Glutamatergic neuron (in vitro differentiated cells): ENCODE results near the gene OR2M2. TPM values are rescaled to one million over a fixed set of nuclear protein-coding genes. Genes with fewer than 3 reads are reported as not detected.

Experiments
- DNase-seq: peaks from one replicate; pipeline ENCODE4 v3.0.0; 2022
- H3K27ac Mint-ChIP-seq: one replicate; pipeline ENCODE4 v1.8.0; 2020; ENCODE audit warnings: mild to moderate bottlenecking, mixed read lengths, inconsistent platforms; ENCODE audit not compliant: unreplicated experiment
- H3K27me3 Mint-ChIP-seq: one replicate; pipeline ENCODE4 v1.8.0; 2020; ENCODE audit warnings: mild to moderate bottlenecking, moderate library complexity, mixed read lengths, inconsistent platforms; ENCODE audit not compliant: unreplicated experiment
- H3K36me3 Mint-ChIP-seq: one replicate; pipeline ENCODE4 v1.8.0; 2020; ENCODE audit warnings: mild to moderate bottlenecking, mixed read lengths, inconsistent platforms; ENCODE audit not compliant: unreplicated experiment
- H3K4me1 Mint-ChIP-seq: one replicate; pipeline ENCODE4 v1.8.0; 2020; ENCODE audit warnings: mild to moderate bottlenecking, low read depth, mixed read lengths, inconsistent platforms; ENCODE audit not compliant: unreplicated experiment
- H3K4me3 Mint-ChIP-seq: one replicate; pipeline ENCODE4 v1.8.0; 2020; ENCODE audit warnings: mild to moderate bottlenecking, mixed read lengths, inconsistent platforms; ENCODE audit not compliant: unreplicated experiment
- H3K9me3 Mint-ChIP-seq: one replicate; pipeline ENCODE4 v1.8.0; 2020; ENCODE audit warnings: mild to moderate bottlenecking, moderate library complexity, mixed read lengths, inconsistent platforms; ENCODE audit not compliant: unreplicated experiment
- CTCF ChIP-seq: fragments of 200-600 bp; sonication (generic); IDR thresholded peaks from one replicate; pipeline ENCODE4 v1.5.0; 2021; ENCODE audit not compliant: partially characterized antibody, unreplicated experiment
- total RNA-seq: library from RNA; stranded (reverse); fragmentation: NEBNext Ultra II Directional; extraction: Animal tissue kit (Norgen Biotek cat#: 25700); gene quantifications from one replicate; pipeline ENCODE4 v1.2.1, GENCODE V29; 2021; ENCODE audit not compliant: unreplicated experiment

The OR2M2 gene
- total RNA-seq, 1 donor from 2014 or later = not detected

- H3K27me3 Mint-ChIP-seq = peaks cover 3% of the 10 kb centered on the region
- no peak for TF ChIP-seq CTCF
- H3K9me3 Mint-ChIP-seq = peaks cover 4% of the 10 kb centered on the region
- H3K36me3 Mint-ChIP-seq = no peaks in the 10 kb centered on the region
- H3K4me1 Mint-ChIP-seq = no peaks in the 10 kb centered on the region
- H3K27ac Mint-ChIP-seq = no peak within 1 kb of the TSS
- no peak within 1 kb of the TSS for H3K4me3 Mint-ChIP-seq
- DNase-seq = no peak
These were observed 30.0 kb upstream of the OR2M2 start, which contains the start of gene OR2M5 for GRCh38 chr1:248144513-248145198. Gene OR2M5 (plus strand): TSS chr1:248145148. CDS start chr1:248145148, 0 bp downstream.

- Mint-ChIP-seq H3K27ac (no peak overlapping the region), H3K9me3 (peaks cover 3% of the 10 kb centered on the region), H3K4me1 (no peaks in the 10 kb centered on the region), H3K4me3 (no peak overlapping the region), H3K27me3 (peaks cover 2% of the 10 kb centered on the region), H3K36me3 (no peaks in the 10 kb centered on the region)
- TF ChIP-seq CTCF = no peak
- no peak for DNase-seq
These were observed 22.4 kb upstream of the OR2M2 start for GRCh38 chr1:248152056-248152827.

GRCh38 chr1:248155927-248156326 is 18.7 kb upstream of the OR2M2 start:
- H3K36me3 Mint-ChIP-seq = no peaks in the 10 kb centered on the region

GRCh38 chr1:248158758-248159157 is 15.9 kb upstream of the OR2M2 start:
- H3K4me1 Mint-ChIP-seq = no peaks in the 10 kb centered on the region
- TF ChIP-seq CTCF = no peak
- H3K9me3 Mint-ChIP-seq = peaks cover 9% of the 10 kb centered on the region
- H3K27me3 Mint-ChIP-seq = no peaks in the 10 kb centered on the region
- H3K36me3 Mint-ChIP-seq = no peaks in the 10 kb centered on the region
- H3K27ac Mint-ChIP-seq = no peak overlapping the region
- no peak overlapping the region for H3K4me3 Mint-ChIP-seq
- no peak for DNase-seq

More at GRCh38 chr1:248155927-248156326, 18.7 kb upstream of the OR2M2 start:
- TF ChIP-seq CTCF = no peak
- peaks cover 3% of the 10 kb centered on the region for H3K9me3 Mint-ChIP-seq
- H3K27me3 Mint-ChIP-seq = no peaks in the 10 kb centered on the region
- no peaks in the 10 kb centered on the region for H3K4me1 Mint-ChIP-seq
- DNase-seq = no peak
- H3K27ac Mint-ChIP-seq = no peak overlapping the region
- H3K4me3 Mint-ChIP-seq = no peak overlapping the region

- H3K36me3 Mint-ChIP-seq = peaks cover 3% of the 10 kb centered on the region
- peaks cover 10% of the 10 kb centered on the region for H3K9me3 Mint-ChIP-seq
- H3K27ac Mint-ChIP-seq = no peak overlapping the region
- no peak overlapping the region for H3K4me3 Mint-ChIP-seq
- H3K4me1 Mint-ChIP-seq = no peaks in the 10 kb centered on the region
- TF ChIP-seq CTCF = no peak
- no peak for DNase-seq
- H3K27me3 Mint-ChIP-seq = peaks cover 2% of the 10 kb centered on the region
These were observed 10.6 kb upstream of the OR2M2 start for GRCh38 chr1:248164031-248164430.
